A549 (cell line): Measurements from ENCODE around the gene RCN2.

Source experiments
- CTCF ChIP-seq: fragments of >200 bp; sonication (Bioruptor Twin); formaldehyde crosslinking; IDR thresholded peaks from 3 replicates; pipeline ENCODE4 v1.5.1; 2016
- EP300 ChIP-seq, 2 experiments: fragments of >200 bp; sonication (Bioruptor Twin); formaldehyde crosslinking; IDR thresholded peaks; 2 replicates in 1 of 2; 3 replicates in 1 of 2; pipeline ENCODE4 v1.6.1; 2016 to 2017
- POLR2AphosphoS2 ChIP-seq: conservative IDR thresholded peaks from 2 replicates; pipeline ENCODE4 v1.6.1; 2012; ENCODE audit warnings: low read length, improper control_type of control experiment, inconsistent platforms
- RAD21 ChIP-seq, 2 experiments: fragments of >200 bp in 1 of 2; sonication (Bioruptor Twin) in 1 of 2; formaldehyde crosslinking in 1 of 2; IDR thresholded peaks in 1 of 2; conservative IDR thresholded peaks in 1 of 2; 2 replicates in 1 of 2; 3 replicates in 1 of 2; pipeline ENCODE4 v1.6.1; 2012 to 2018; ENCODE audit warnings: inconsistent platforms in 1 of 2

DNA sequence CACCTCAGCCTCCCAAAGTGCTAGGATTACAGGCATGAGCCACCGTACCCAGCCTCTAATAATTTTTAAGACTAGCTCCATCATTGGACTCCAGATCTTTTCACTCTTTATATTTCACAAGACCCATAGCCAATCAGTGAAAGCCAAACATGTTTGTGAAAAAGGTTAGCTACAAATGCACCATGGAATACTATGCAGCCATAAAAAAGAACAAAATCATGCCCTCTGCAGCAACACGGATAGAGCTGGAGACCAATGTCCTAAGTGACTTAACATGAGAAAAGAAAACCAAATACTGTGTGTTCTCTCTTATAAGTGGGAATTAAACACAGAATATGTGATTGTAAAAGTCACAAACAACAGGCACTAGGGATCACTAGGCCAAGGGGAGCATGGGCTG lies 29.6 kb upstream of the RCN2 start:
- TF ChIP-seq POLR2AphosphoS2 (no peak), CTCF (no peak), EP300 (IDR thresholded peaks at IDR 0.05) (no peak), RAD21 (conservative IDR thresholded peaks at IDR 0.05 in 1 of 2, IDR thresholded peaks at IDR 0.05 in 1 of 2) (no peak)
